ENCODE data around the gene AKNA. TPM values are rescaled to one million over a fixed set of nuclear protein-coding genes. Genes with fewer than 3 reads are reported as not detected.

Gene AKNA
- total RNA-seq, 1 experiment from 2014 or later, result 10.1 TPM

DNA sequence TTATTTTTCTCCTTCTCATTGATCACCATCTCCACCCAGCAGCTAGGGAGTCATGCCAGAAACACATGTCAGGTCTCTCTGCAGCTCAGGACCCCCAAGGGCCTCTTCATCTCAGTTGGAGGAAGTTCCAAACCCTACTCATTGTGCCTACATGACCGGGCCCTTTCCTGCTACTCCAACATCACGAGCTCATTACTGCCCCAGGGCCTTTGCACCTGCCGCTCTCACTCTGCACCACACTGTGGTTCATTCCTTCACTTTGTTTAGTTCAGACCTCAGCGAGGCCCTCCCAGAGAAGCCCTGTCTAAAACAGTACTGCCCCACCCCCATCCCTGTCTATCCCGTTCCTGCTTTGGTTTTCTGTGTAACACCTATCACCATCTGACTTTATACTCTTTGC, 22.1 kb upstream of the AKNA start:
- TF ChIP-seq TCF7L2 (IDR thresholded peaks at IDR 0.05; ENCODE audit: low read depth, low read length) (no peak), REST (IDR thresholded peaks at IDR 0.05; ENCODE audit: insufficient read depth in 1 of 2, low read depth in 2 of 2, low read length in 1 of 2) (no peak), POLR2AphosphoS5 (IDR thresholded peaks at IDR 0.05; ENCODE audit: low read depth, low read length) (no peak), SIN3A (IDR thresholded peaks at IDR 0.05; ENCODE audit: borderline replicate concordance, insufficient read depth, low read depth, low read length) (no peak)
- TF ChIP-seq, protein P1, sequence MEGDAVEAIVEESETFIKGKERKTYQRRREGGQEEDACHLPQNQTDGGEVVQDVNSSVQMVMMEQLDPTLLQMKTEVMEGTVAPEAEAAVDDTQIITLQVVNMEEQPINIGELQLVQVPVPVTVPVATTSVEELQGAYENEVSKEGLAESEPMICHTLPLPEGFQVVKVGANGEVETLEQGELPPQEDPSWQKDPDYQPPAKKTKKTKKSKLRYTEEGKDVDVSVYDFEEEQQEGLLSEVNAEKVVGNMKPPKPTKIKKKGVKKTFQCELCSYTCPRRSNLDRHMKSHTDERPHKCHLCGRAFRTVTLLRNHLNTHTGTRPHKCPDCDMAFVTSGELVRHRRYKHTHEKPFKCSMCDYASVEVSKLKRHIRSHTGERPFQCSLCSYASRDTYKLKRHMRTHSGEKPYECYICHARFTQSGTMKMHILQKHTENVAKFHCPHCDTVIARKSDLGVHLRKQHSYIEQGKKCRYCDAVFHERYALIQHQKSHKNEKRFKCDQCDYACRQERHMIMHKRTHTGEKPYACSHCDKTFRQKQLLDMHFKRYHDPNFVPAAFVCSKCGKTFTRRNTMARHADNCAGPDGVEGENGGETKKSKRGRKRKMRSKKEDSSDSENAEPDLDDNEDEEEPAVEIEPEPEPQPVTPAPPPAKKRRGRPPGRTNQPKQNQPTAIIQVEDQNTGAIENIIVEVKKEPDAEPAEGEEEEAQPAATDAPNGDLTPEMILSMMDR (IDR thresholded peaks at IDR 0.05), result no peak
- no peaks in the 10 kb centered on the region for H3K36me3 ChIP-seq (ENCODE audit: control insufficient read depth, insufficient read depth, low read length)
- no peak overlapping the region for H3K4me3 ChIP-seq (ENCODE audit: low read depth in 2 of 2, low read length in 2 of 2)
- ATAC-seq, result no peak
- no peaks in the 10 kb centered on the region for H3K9me3 ChIP-seq (ENCODE audit: control insufficient read depth, insufficient read depth, low read depth, low read length)
- no peak overlapping the region for H3K27ac ChIP-seq (ENCODE audit: low read length)
- in situ Hi-C loops (cut with HindIII; ENCODE audit: low pct_unique_long_range_greater_than_20kb, low sequenced_read_pairs) (no loop called here), intact Hi-C loops (cut with micrococcal nuclease; ENCODE audit: unreplicated experiment) (loop anchor here (5.0 kb wide), 2 partner anchors 77 to 602 kb away; no protein-coding TSS in a partner anchor)
- H3K4me1 ChIP-seq (ENCODE audit: control insufficient read depth, insufficient read depth, low read length), result no peaks in the 10 kb centered on the region
- DNase-seq (ENCODE audit: low read depth, low spot score), result no peak
- BruUV-seq (replicated peaks), result no TSS peak
- ChIA-PET POLR2A (no interaction called here), CTCF (no interaction called here)
- no peaks in the 10 kb centered on the region for H3K27me3 ChIP-seq (ENCODE audit: control insufficient read depth, insufficient read depth, low read length)

DNA sequence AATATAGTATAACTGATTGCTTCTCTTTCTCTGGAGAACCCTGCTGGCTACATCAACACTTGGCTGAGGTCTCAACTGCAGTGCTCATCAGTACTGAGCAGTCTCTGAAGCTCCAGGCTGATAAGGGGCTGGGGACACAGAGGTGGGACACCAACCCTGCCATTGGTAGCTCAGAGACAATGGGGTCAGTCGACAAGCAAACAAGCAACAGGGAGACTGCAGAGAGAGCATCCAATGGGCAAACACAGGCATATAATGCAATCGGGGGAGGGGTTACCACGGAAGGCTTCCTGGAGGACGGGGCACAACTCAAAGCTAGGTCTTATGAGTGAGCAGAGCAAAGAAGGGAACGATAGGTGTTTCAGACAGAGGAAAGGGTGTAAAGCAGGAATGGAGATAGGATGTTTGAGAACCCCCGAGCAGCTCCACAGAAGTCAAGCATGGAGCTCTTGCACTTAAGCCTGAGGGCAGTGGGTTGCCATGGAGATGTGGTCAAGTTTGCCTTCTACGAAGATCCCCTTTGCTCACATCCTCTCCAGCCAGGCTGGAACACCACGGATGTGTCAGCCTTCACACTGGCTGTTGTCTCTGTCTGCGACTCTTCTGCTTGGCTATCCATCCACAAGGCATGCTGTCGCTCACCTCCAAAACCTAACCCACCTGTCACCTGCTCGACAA, 21.5 kb upstream of the AKNA start:
- no peaks in the 10 kb centered on the region for H3K27me3 ChIP-seq (ENCODE audit: control insufficient read depth, insufficient read depth, low read length)
- TF ChIP-seq, protein P1 (IDR thresholded peaks at IDR 0.05), result no peak
- TF ChIP-seq SIN3A (IDR thresholded peaks at IDR 0.05; ENCODE audit: borderline replicate concordance, insufficient read depth, low read depth, low read length), result no peak
- no peak for TF ChIP-seq REST (IDR thresholded peaks at IDR 0.05; ENCODE audit: insufficient read depth in 1 of 2, low read depth in 2 of 2, low read length in 1 of 2)
- no peak for TF ChIP-seq POLR2AphosphoS5 (IDR thresholded peaks at IDR 0.05; ENCODE audit: low read depth, low read length)
- no peak for TF ChIP-seq TCF7L2 (IDR thresholded peaks at IDR 0.05; ENCODE audit: low read depth, low read length)
- POLR2A ChIA-PET, result no interaction called here
- H3K9me3 ChIP-seq (ENCODE audit: control insufficient read depth, insufficient read depth, low read depth, low read length), result no peaks in the 10 kb centered on the region
- no TSS peak for BruUV-seq (replicated peaks)
- H3K4me3 ChIP-seq (ENCODE audit: low read depth in 2 of 2, low read length in 2 of 2), result no peak overlapping the region
- CTCF ChIA-PET, result interaction anchor here (0.6 kb wide), 1 partner anchor 94 kb away, joined by 6 read pairs; no protein-coding TSS in a partner anchor
- no peaks in the 10 kb centered on the region for H3K4me1 ChIP-seq (ENCODE audit: control insufficient read depth, insufficient read depth, low read length)
- H3K36me3 ChIP-seq (ENCODE audit: control insufficient read depth, insufficient read depth, low read length), result no peaks in the 10 kb centered on the region
- ATAC-seq, result no peak
- no peak overlapping the region for H3K27ac ChIP-seq (ENCODE audit: low read length)
- intact Hi-C loops (cut with micrococcal nuclease; ENCODE audit: unreplicated experiment), result loop anchor here (5.0 kb wide), 2 partner anchors 78 to 603 kb away; no protein-coding TSS in a partner anchor
- in situ Hi-C loops (cut with HindIII; ENCODE audit: low pct_unique_long_range_greater_than_20kb, low sequenced_read_pairs), result no loop called here
- DNase-seq (ENCODE audit: low read depth, low spot score), result no peak
